Measurements from ENCODE around the gene GOSR1.
"Not testable (repeated sequence)": the region's sequence is repeated elsewhere in the genome, so short reads cannot be mapped to it uniquely, and the experiment has no call there.

GOSR1 gene

DNA sequence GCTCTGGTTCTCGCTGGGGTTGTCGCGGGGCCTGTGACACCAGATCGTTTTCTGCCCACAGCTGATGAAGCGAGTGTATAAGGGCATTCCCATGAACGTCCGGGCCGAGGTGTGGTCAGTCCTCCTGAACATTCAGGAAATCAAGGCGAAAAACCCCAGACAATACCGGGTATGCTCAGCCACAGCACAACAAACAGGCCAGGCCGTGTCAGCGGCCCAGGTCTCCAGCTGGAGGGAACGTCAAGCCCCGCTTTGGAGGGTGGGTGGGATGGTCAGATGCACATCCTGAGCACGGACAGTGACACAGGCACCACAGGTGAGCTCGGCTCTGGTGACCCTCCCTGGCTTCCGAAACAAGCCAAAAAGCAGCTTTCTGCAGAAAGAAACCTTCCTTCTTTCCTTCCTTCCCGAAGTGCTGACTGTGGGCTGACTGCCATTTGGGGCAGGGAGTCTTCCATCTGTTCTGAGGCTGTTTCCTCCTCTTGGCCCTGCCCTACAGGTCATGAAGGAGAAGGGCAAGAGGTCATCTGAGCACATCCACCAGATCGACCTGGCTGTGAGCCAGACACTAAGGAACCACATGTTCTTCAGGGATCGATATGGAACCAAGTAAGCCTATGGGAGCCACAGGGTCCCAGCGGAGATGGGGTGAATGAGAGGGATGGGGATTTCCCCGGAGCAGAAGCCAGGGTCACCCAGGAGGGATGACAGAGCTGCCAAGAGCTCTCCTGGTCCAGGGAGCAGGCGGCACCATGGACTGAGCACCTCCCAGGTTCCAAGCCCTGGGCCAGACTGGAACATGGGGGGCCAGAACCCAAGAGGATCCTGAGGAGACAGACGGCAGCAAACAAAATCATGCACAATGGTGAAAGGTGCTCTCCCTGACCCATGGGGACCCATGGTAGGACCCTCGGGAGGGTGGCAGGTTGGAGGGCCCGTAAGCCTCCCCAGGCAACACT, 79.4 kb downstream of the GOSR1 start:
- TF ChIP-seq, protein P1, sequence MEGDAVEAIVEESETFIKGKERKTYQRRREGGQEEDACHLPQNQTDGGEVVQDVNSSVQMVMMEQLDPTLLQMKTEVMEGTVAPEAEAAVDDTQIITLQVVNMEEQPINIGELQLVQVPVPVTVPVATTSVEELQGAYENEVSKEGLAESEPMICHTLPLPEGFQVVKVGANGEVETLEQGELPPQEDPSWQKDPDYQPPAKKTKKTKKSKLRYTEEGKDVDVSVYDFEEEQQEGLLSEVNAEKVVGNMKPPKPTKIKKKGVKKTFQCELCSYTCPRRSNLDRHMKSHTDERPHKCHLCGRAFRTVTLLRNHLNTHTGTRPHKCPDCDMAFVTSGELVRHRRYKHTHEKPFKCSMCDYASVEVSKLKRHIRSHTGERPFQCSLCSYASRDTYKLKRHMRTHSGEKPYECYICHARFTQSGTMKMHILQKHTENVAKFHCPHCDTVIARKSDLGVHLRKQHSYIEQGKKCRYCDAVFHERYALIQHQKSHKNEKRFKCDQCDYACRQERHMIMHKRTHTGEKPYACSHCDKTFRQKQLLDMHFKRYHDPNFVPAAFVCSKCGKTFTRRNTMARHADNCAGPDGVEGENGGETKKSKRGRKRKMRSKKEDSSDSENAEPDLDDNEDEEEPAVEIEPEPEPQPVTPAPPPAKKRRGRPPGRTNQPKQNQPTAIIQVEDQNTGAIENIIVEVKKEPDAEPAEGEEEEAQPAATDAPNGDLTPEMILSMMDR (IDR thresholded peaks at IDR 0.05; ENCODE audit: borderline replicate concordance, control extremely low read depth, extremely low read depth, insufficient read depth, missing control alignments) = no peak
- no peak for DNase-seq (ENCODE audit: low spot score)
- in situ Hi-C loops (cut with MboI; ENCODE audit: low sequenced_read_pairs, unreplicated experiment) = no loop called here

DNA sequence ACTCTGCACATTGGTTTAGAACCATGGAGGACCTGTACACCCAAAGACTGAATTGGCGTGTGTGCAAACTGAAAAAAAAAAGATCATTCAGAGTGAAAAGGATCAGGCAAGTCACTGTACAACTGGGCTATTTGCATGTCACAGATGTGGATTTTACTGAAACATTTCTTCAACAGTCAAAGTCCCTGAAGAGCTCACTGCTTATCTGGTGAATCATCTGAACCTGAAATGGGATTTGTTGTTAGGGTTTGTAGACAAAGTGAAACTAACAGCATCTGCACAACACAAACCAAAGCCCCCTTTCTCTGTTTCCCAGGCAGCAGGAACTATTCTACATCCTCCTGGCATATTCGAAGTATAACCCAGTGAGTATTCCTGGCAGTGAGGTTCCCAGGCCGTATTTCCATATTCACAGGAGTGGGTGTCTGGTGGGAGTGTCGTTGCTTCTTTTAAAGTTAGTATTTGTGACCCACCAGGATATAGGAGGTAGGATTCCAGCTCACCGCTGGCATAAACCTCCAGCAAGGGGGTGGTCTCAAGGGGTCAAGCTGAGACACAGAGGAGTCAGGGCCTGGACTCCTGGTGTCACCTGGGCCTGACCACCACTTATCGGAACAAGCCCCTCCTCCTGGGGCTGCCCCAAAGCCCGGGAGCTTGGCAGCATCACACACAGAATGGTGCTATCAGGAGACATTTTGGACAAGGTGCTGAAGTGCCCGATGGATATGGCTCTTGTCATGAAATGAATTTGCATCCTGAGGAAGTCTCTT, 80.9 kb downstream of the GOSR1 start:
- TF ChIP-seq, protein P1 (IDR thresholded peaks at IDR 0.05; ENCODE audit: borderline replicate concordance, control extremely low read depth, extremely low read depth, insufficient read depth, missing control alignments) = no peak
- no peak for DNase-seq (ENCODE audit: low spot score)
- in situ Hi-C loops (cut with MboI; ENCODE audit: low sequenced_read_pairs, unreplicated experiment) = no loop called here

DNA sequence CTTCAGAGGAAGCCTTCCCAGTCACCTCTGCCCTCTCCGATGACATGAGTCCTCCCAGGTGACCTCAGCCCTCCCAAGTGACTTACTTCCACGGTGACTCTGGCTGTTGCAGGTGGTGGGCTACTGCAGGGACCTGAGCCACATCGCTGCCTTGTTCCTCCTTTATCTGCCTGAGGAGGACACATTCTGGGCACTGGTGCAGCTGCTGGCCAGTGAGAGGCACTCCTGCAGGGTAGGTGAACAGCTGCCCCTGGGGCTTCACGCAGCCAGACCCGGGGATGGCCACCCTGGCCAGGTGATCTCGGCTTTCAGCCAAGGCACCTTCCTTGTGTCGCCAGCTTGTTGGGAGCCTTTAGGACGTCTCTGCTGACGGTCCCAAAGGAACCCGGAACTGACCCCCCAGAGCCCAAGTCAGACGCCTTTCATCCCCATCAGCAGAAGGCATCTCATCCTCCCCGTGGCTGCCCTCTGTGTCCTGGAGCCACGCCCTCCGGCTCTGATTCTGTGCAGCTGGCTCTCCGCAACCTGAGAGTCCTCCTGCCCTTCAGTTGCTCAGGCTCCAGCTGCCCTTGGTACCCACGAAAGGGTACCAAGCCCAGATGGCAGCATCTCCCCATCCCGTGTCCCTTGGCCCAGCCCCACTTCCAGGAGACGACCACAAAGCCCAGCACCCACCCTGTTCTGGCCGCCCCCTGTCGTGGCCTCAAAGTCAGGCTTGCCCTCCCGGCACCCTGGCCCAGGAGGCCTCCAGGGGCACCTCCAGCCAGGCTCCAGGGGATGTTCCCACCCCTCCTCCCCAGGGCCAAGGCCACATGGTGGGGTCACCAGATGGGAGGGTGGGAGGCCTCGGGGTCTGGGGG, 81.7 kb downstream of the GOSR1 start:
- DNase-seq (ENCODE audit: low spot score) = no peak
- TF ChIP-seq, protein P1 (IDR thresholded peaks at IDR 0.05; ENCODE audit: borderline replicate concordance, control extremely low read depth, extremely low read depth, insufficient read depth, missing control alignments) = no peak

DNA sequence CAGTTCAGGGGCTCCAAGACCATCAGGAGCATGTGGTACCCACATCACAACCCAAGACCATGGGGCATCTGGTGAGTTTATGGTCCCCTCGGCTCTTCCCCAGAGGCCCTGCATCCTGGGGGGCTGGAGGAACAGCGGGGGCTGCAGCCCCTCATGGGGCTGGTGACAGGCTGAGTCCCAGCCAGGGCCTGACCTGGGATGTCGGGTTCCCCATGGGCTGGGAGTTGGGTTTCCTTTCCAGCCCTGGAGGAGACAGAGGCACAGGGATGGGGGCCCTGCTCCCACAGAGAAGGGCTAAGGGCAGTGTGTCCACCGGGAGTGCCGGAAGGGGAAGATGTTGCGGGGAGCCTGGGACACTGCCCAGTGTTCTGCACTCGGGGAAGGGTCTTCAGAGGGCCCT, 82.4 kb downstream of the GOSR1 start:
- in situ Hi-C loops (cut with MboI; ENCODE audit: low sequenced_read_pairs, unreplicated experiment) = no loop called here
- TF ChIP-seq, protein P1 (IDR thresholded peaks at IDR 0.05; ENCODE audit: borderline replicate concordance, control extremely low read depth, extremely low read depth, insufficient read depth, missing control alignments) = no peak
- no peak for DNase-seq (ENCODE audit: low spot score)

More for the DNA sequence above, 81.7 kb downstream of the GOSR1 start:
- in situ Hi-C loops (cut with MboI; ENCODE audit: low sequenced_read_pairs, unreplicated experiment) = no loop called here

DNA sequence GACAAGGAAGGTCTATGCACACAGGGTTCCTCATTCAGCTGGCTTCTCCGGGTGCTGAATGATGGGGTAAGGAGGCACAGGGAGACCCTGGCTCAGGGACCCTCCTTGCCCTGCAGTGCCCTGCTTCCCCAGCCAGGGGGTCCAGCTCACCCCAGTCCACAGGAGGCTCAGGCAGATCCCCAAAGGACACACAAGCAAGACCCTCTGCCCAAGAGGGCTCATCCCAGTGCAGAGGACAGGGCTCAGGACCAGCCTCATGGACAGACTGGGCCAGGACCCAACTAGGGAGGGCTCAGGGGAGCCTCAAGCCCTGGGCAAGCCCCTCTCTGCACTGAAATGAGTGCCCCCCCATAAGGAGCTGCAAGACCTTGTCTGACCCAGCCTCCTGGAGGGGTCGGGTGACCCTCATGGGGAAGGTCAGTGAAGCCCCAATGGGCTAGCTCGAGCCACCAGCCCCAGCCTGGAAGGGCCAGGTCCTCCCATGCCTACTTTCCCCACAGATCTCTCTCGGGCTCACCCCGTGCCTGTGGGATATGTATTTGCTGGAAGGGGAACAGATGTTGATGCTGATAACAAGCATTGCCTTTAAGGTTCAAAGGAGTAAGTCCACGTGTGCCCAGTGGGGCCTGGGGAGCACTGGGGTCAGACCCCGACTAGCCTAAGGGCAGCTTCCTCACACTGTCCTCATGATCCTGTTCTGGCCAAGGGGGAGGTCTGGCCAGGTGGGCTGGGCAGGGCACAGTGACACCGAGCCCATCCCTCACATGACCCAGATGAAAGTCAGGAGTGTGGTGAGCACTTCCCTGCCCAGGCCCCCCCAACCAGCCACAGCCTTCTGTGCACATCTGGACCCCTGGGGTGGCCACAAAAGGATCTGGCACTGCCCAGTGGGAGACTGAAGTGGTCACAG, 83.2 kb downstream of the GOSR1 start:
- DNase-seq (ENCODE audit: low spot score); in situ Hi-C loops (cut with MboI; ENCODE audit: low sequenced_read_pairs, unreplicated experiment): not testable (repeated sequence)

DNA sequence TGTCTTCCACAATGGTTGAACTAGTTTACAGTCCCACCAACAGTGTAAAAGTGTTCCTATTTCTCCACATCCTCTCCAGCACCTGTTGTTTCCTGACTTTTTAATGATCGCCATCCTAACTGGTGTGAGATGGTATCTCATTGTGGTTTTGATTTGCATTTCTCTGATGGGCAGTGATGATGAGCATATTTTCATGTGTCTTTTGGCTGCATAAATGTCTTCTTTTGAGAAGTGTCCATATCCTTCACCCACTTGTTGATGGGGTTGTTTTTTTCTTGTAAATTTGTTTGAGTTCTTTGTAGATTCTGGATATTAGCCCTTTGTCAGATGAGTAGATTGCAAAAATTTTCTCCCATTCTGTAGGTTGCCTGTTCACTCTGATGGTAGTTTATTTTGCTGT, 84.6 kb downstream of the GOSR1 start:
- in situ Hi-C loops (cut with MboI; ENCODE audit: low sequenced_read_pairs, unreplicated experiment); DNase-seq (ENCODE audit: low spot score): not testable (repeated sequence)

DNA sequence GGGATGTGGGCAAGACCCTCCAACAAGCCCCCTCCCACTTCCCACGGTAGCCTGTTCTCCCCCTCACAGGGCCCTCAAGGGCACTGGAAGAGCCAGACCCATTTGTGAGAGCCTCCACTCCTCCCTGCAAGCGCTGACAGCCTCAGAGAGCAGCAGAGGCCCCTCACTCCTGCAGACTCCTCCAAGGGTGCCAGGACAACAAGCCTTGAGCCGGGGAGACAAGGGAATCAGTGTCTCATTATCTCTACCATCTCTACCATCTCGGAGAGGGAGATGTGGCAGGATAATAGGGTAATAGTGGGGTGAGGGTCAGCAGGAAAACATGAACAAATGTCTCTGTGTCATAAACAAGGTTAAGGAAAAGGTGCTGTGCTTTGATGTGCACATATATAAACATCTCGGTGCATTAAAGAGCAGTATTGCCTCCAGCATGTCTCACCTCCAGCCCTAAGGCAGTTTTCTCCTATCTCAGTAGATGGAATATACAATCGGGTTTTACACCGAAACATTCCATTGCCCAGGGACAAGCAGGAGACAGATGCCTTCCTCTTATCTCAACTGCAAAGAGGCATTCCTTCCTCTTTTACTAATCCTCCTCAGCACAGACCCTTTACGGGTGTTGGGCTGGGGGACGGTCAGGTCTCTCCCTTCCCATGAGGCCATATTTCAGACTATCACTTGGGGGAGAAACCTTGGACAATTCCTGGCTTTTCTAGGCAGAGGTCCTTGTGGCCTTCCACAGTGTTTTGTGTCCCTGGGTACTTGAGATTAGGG, 86.1 kb downstream of the GOSR1 start:
- DNase-seq (ENCODE audit: low spot score); in situ Hi-C loops (cut with MboI; ENCODE audit: low sequenced_read_pairs, unreplicated experiment): not testable (repeated sequence)

DNA sequence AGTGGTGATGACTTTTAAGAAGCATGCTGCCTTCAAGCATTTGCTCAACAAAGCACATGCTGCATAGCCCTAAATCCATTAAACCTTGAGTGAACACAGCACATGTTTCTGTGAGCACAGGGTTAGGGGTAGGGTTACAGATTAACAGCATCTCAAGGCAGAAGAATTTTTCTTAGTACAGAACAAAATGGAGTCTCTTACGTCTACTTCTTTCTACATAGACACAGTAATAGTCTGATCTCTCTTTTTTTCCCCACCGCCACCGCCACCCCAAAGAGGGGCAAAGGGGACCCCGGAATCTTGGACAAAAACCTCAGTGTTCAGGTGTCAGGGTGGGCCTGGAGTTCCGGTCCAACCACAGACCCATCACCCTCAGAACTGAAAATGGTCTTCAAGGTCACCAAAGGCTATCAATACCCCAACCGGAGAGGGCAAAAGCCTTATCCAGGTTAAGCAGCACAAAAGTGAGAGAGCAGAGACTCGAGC, 86.7 kb downstream of the GOSR1 start:
- in situ Hi-C loops (cut with MboI; ENCODE audit: low sequenced_read_pairs, unreplicated experiment); DNase-seq (ENCODE audit: low spot score): not testable (repeated sequence)

DNA sequence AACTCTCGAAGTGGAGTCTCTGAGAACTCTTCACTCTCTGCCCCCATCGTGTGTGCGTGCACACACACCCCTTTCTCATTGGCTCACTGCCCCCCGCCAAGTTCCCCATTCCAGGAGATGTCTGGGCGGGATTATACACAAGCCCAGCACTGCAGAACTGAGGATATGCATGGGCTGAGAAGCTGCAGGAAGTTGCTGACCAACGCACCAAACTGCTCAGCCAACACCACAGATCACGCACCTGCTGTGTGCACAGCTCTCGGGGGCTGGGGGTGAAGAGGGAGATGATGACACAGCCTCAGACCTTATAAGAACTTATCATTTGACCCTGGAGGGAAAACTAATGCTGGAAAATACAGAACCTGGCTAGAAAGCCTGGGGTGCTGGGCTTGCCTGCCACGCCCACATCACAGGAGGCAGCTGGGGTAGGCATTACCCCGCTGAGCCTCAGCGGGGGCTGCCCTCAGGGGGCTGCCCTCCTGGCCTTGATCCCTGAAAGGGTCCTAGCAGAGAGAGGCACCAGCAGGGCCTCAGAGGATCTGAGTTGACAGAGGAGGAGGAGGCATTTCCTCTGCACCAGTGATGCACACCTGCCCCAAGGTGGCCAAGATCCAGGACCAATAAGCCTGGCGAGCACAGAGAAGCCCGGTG, 87.3 kb downstream of the GOSR1 start:
- DNase-seq (ENCODE audit: low spot score); in situ Hi-C loops (cut with MboI; ENCODE audit: low sequenced_read_pairs, unreplicated experiment): not testable (repeated sequence)

Measured in GM13976 (cell line).